ENCODE measurements around the gene GPX4.

DNA sequence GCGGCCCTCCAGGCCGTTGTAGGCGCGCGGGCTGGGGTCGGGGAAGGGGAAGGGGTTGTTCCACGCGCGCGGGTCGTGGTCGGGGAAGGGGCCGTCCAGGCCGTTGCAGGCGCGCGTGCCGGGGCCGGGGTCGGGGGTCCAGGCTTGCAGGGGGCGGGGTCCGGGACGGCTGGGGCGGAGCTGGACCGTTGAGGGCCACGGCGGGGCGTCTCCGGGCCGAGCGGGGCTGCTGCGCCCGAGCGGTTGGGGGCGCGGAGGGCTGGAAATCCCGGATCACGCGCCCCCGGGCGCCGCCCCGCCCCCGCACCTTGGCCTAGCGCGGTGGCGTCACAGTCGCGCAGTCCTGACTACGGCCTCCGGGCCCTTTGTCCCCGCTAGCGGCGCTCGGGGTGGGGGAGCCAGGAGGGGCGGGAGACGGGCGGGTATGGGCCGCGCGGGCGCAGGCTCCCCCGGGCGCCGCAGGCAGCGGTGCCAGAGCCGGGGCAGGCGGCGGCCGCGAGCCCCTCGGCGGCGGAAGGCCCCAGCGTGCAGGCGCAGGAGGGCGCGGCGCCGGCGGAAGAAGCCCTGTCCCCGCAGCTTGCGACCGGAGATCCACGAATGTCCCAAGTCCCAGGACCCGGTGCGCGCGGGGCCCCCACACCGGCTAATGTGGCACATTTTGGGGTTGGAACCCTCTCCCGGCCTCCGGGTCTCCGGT is 665 bp downstream of the GPX4 start:
- TF ChIP-seq MXI1 (IDR thresholded peaks at IDR 0.05; ENCODE audit: low read depth, low read length): no peak
- no peak for TF ChIP-seq RXRA (IDR thresholded peaks at IDR 0.05; ENCODE audit: borderline replicate concordance, low read depth)
- TF ChIP-seq EZH2phosphoT487 (IDR thresholded peaks at IDR 0.05; ENCODE audit: borderline replicate concordance, low read depth): no peak
- TF ChIP-seq, protein P1, sequence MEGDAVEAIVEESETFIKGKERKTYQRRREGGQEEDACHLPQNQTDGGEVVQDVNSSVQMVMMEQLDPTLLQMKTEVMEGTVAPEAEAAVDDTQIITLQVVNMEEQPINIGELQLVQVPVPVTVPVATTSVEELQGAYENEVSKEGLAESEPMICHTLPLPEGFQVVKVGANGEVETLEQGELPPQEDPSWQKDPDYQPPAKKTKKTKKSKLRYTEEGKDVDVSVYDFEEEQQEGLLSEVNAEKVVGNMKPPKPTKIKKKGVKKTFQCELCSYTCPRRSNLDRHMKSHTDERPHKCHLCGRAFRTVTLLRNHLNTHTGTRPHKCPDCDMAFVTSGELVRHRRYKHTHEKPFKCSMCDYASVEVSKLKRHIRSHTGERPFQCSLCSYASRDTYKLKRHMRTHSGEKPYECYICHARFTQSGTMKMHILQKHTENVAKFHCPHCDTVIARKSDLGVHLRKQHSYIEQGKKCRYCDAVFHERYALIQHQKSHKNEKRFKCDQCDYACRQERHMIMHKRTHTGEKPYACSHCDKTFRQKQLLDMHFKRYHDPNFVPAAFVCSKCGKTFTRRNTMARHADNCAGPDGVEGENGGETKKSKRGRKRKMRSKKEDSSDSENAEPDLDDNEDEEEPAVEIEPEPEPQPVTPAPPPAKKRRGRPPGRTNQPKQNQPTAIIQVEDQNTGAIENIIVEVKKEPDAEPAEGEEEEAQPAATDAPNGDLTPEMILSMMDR (IDR thresholded peaks at IDR 0.05): no peak
- TF ChIP-seq, protein P2, sequence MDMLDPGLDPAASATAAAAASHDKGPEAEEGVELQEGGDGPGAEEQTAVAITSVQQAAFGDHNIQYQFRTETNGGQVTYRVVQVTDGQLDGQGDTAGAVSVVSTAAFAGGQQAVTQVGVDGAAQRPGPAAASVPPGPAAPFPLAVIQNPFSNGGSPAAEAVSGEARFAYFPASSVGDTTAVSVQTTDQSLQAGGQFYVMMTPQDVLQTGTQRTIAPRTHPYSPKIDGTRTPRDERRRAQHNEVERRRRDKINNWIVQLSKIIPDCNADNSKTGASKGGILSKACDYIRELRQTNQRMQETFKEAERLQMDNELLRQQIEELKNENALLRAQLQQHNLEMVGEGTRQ (IDR thresholded peaks at IDR 0.05; ENCODE audit: borderline replicate concordance, low read depth, low read length): no peak
- TF ChIP-seq POLR2AphosphoS5 (IDR thresholded peaks at IDR 0.05; ENCODE audit: low read depth, low read length): no peak
- TF ChIP-seq GABPA (IDR thresholded peaks at IDR 0.05; ENCODE audit: low read depth): no peak
- TF ChIP-seq CHD2 (IDR thresholded peaks at IDR 0.05; ENCODE audit: low read length, partially characterized antibody): no peak
- no peak for TF ChIP-seq EP300 (IDR thresholded peaks at IDR 0.05; ENCODE audit: borderline replicate concordance in 1 of 2, low read depth in 1 of 2, low read length in 1 of 2)
- TF ChIP-seq SMC3 (IDR thresholded peaks at IDR 0.05; ENCODE audit: low read depth, low read length): no peak
- no peak for TF ChIP-seq NRF1 (IDR thresholded peaks at IDR 0.05; ENCODE audit: low read depth, low read length)
